Measurements from ENCODE around the gene MYOM1.

GRCh38 chr18:3130344-3130743 is 89.4 kb downstream of the MYOM1 start:
- no peak for TF ChIP-seq CTCF (IDR thresholded peaks at IDR 0.05)
- TF ChIP-seq POLR2A (IDR thresholded peaks at IDR 0.05): no peak

Data from uterus (tissue), 2 donors.